ENCODE results near the gene ESYT2. TPM values are rescaled to one million over a fixed set of nuclear protein-coding genes. Genes with fewer than 3 reads are reported as not detected.

ESYT2 gene
- total and polyA plus RNA-seq, 4 donors: 4.9 to 31.7 (median 17.2) TPM

- peaks cover 0 to 34% (median 29%) of the 10 kb centered on the region in 4 donors for H3K36me3 ChIP-seq (ENCODE audit: control insufficient read depth in 4 of 4, insufficient read depth in 3 of 4, low read depth in 1 of 4, low read length in 3 of 4)
- TF ChIP-seq RXRA (IDR thresholded peaks at IDR 0.05) (no peak), HNF4G (IDR thresholded peaks at IDR 0.05) (no peak), CTCF (IDR thresholded peaks at IDR 0.05; ENCODE audit: low read depth, low read length, missing input control) (no peak), RAD21 (IDR thresholded peaks at IDR 0.05) (no peak)
- no peak overlapping the region for H3K9ac ChIP-seq (ENCODE audit: low read depth in 1 of 2, low read length in 2 of 2)
- no peak for DNase-seq (ENCODE audit: low spot score)
- no peak overlapping the region for H3K4me3 ChIP-seq (ENCODE audit: low read depth in 1 of 3, low read length in 3 of 3)
- no peaks in the 10 kb centered on the region for H3K27me3 ChIP-seq (ENCODE audit: control insufficient read depth in 4 of 4, insufficient read depth in 4 of 4, low read length in 3 of 4)
- H3K4me1 ChIP-seq (ENCODE audit: control insufficient read depth in 4 of 4, insufficient read depth in 4 of 4, low read length in 3 of 4): no peaks in the 10 kb centered on the region
- H3K27ac ChIP-seq (ENCODE audit: low read depth in 1 of 2, low read length in 2 of 2): no peak overlapping the region
- 76% methylated on average over 8 of the region's 8 CpGs for WGBS
- H3K9me3 ChIP-seq (ENCODE audit: control insufficient read depth in 4 of 4, low read length in 3 of 4): peaks cover 0 to 2% (median 0%) of the 10 kb centered on the region in 4 donors
These were observed 45.7 kb downstream of the ESYT2 start for GRCh38 chr7:158783595-158783994.

- WGBS: 72% methylated on average over 20 of the region's 20 CpGs
- Histone ChIP-seq H3K9ac (ENCODE audit: low read depth in 1 of 2, low read length in 2 of 2) (no peak overlapping the region), H3K27me3 (ENCODE audit: control insufficient read depth in 4 of 4, insufficient read depth in 4 of 4, low read length in 3 of 4) (no peaks in the 10 kb centered on the region), H3K27ac (ENCODE audit: low read depth in 1 of 2, low read length in 2 of 2) (no peak overlapping the region), H3K4me3 (ENCODE audit: low read depth in 1 of 3, low read length in 3 of 3) (no peak overlapping the region), H3K9me3 (ENCODE audit: control insufficient read depth in 4 of 4, low read length in 3 of 4) (peaks cover 0 to 2% (median 0%) of the 10 kb centered on the region in 4 donors), H3K36me3 (ENCODE audit: control insufficient read depth in 4 of 4, insufficient read depth in 3 of 4, low read depth in 1 of 4, low read length in 3 of 4) (peaks cover 0 to 37% (median 31%) of the 10 kb centered on the region in 4 donors), H3K4me1 (ENCODE audit: control insufficient read depth in 4 of 4, insufficient read depth in 4 of 4, low read length in 3 of 4) (no peaks in the 10 kb centered on the region)
- no peak for DNase-seq (ENCODE audit: low spot score)
- peak; percentile 68 to 73 for TF ChIP-seq RAD21 (IDR thresholded peaks at IDR 0.05)
- TF ChIP-seq NR2F2 (IDR thresholded peaks at IDR 0.05): peak; percentile 81
- no peak for TF ChIP-seq HNF4G (IDR thresholded peaks at IDR 0.05)
- TF ChIP-seq MAX (IDR thresholded peaks at IDR 0.05): peak; percentile 38
- peak; percentile 25 for TF ChIP-seq CTCF (IDR thresholded peaks at IDR 0.05; ENCODE audit: low read depth, low read length, missing input control)
- no peak for TF ChIP-seq REST (IDR thresholded peaks at IDR 0.05)
These were observed 46.4 kb downstream of the ESYT2 start for GRCh38 chr7:158782761-158783401.
